Smooth muscle cell (in vitro differentiated cells): Measurements from ENCODE around the gene EPB41L3. TPM values are rescaled to one million over a fixed set of nuclear protein-coding genes. Genes with fewer than 3 reads are reported as not detected.

ENCODE experiments used
- DNase-seq: peaks from one replicate; lab custom pipeline; 2025; ENCODE audit not compliant: unreplicated experiment; lab: John Stamatoyannopoulos, UW
- H2AFZ ChIP-seq: fragments of 200-600 bp; sonication (generic); 2 replicates; pipeline ENCODE4 v1.6.0; 2016; ENCODE audit warnings: antibody characterized with exemption, low read depth, mild to moderate bottlenecking
- H3F3A ChIP-seq: fragments of 200-600 bp; sonication (generic); 2 replicates; pipeline ENCODE4 v1.6.0; 2017; ENCODE audit warnings: antibody characterized with exemption, low read depth
- H3K27ac ChIP-seq: fragments of 200-600 bp; sonication (generic); 2 replicates; pipeline ENCODE4 v1.5.1; 2016; ENCODE audit warnings: low read depth, mild to moderate bottlenecking
- H3K27me3 ChIP-seq: fragments of 200-600 bp; sonication (generic); 2 replicates; pipeline ENCODE4 v1.6.1; 2016; ENCODE audit warnings: low read depth, mild to moderate bottlenecking
- H3K36me3 ChIP-seq: fragments of 200-600 bp; sonication (generic); 2 replicates; pipeline ENCODE4 v1.5.1; 2016; ENCODE audit warnings: low read depth
- H3K4me1 ChIP-seq: fragments of 200-600 bp; sonication (generic); 2 replicates; pipeline ENCODE4 v1.5.1; 2016; ENCODE audit warnings: low read depth
- H3K4me2 ChIP-seq: fragments of 200-600 bp; sonication (generic); 2 replicates; pipeline ENCODE4 v1.6.0; 2016; ENCODE audit warnings: mild to moderate bottlenecking
- H3K4me3 ChIP-seq: fragments of 200-600 bp; sonication (generic); 2 replicates; pipeline ENCODE4 v1.5.1; 2016; ENCODE audit warnings: mild to moderate bottlenecking
- H3K79me2 ChIP-seq: fragments of 200-600 bp; sonication (generic); 2 replicates; pipeline ENCODE4 v1.6.0; 2016; ENCODE audit warnings: low read depth, mild to moderate bottlenecking
- H3K9ac ChIP-seq: fragments of 200-600 bp; sonication (generic); 2 replicates; pipeline ENCODE4 v1.6.0; 2016; ENCODE audit warnings: low read depth
- H3K9me3 ChIP-seq: fragments of 200-600 bp; sonication (generic); replicated peaks from 2 replicates; pipeline ENCODE4 v1.5.1; 2016; ENCODE audit warnings: low read depth
- H4K20me1 ChIP-seq: fragments of 200-600 bp; sonication (generic); 2 replicates; pipeline ENCODE4 v1.6.0; 2016; ENCODE audit warnings: low read depth
- CTCF ChIP-seq: fragments of 200-600 bp; sonication (generic); IDR thresholded peaks from 2 replicates; pipeline ENCODE4 v1.5.1; 2017; ENCODE audit warnings: borderline replicate concordance, mild to moderate bottlenecking, antibody characterized with exemption; ENCODE audit not compliant: insufficient read depth, poor library complexity, severe bottlenecking
- WGBS: methylation state at CpG from one replicate; pipeline ENCODE4 v1.1.7; 2016; ENCODE audit warnings: low lambda C conversion rate; 5-methylcytosine and 5-hydroxymethylcytosine counted together
- polyA plus RNA-seq: library from polyadenylated mRNA; unstranded; fragments of >200 nt; fragmentation: Nextera tagmentation; extraction: Ambion mirVana; gene quantifications from 2 replicates; pipeline ENCODE4 v1.2.1, GENCODE V29; 2016
- total RNA-seq: library from RNA; depleted of rRNA; stranded (reverse); fragments of >200 nt; gene quantifications from 2 replicates; pipeline ENCODE4 v1.2.3, GENCODE V29; 2014

The EPB41L3 gene
- total and polyA plus RNA-seq, 2 experiments from 2014 or later = 11.5 to 26.9 TPM

- no peak overlapping the region for H3K4me2 ChIP-seq
- WGBS = 86% methylated on average over 5 of the region's 5 CpGs
- no peaks in the 10 kb centered on the region for H3K36me3 ChIP-seq
- no peaks in the 10 kb centered on the region for H3F3A ChIP-seq
- DNase-seq = no peak
- no peaks in the 10 kb centered on the region for H4K20me1 ChIP-seq
- no peak overlapping the region for H3K9ac ChIP-seq
- H3K4me1 ChIP-seq = no peaks in the 10 kb centered on the region
- no peaks in the 10 kb centered on the region for H3K27me3 ChIP-seq
- no peak for TF ChIP-seq CTCF
- no peak overlapping the region for H3K27ac ChIP-seq
- H3K79me2 ChIP-seq = no peaks in the 10 kb centered on the region
- no peak overlapping the region for H2AFZ ChIP-seq
- H3K4me3 ChIP-seq = no peak overlapping the region
- H3K9me3 ChIP-seq = no peaks in the 10 kb centered on the region
Observed at GRCh38 chr18:5466256-5466655, 77.5 kb downstream of the EPB41L3 start.

- H3K36me3 ChIP-seq = no peaks in the 10 kb centered on the region
- no peak overlapping the region for H2AFZ ChIP-seq
- H3K4me1 ChIP-seq = no peaks in the 10 kb centered on the region
- no peaks in the 10 kb centered on the region for H3K9me3 ChIP-seq
- H3K4me3 ChIP-seq = no peak overlapping the region
- no peaks in the 10 kb centered on the region for H3F3A ChIP-seq
- no peaks in the 10 kb centered on the region for H4K20me1 ChIP-seq
- H3K27me3 ChIP-seq = no peaks in the 10 kb centered on the region
- TF ChIP-seq CTCF = no peak
- 73% methylated on average over 2 of the region's 2 CpGs for WGBS
- no peak overlapping the region for H3K27ac ChIP-seq
- H3K4me2 ChIP-seq = no peak overlapping the region
- H3K79me2 ChIP-seq = no peaks in the 10 kb centered on the region
- no peak overlapping the region for H3K9ac ChIP-seq
- no peak for DNase-seq
Observed at GRCh38 chr18:5464251-5464650, 79.5 kb downstream of the EPB41L3 start.

GRCh38 chr18:5463831-5464230 lies 80.0 kb downstream of the EPB41L3 start:
- Histone ChIP-seq H3K27ac (no peak overlapping the region), H3K9me3 (no peaks in the 10 kb centered on the region), H3K27me3 (no peaks in the 10 kb centered on the region), H3K9ac (no peak overlapping the region), H2AFZ (no peak overlapping the region), H3K36me3 (no peaks in the 10 kb centered on the region), H3K4me3 (no peak overlapping the region), H3K4me1 (no peaks in the 10 kb centered on the region), H3K79me2 (no peaks in the 10 kb centered on the region), H4K20me1 (no peaks in the 10 kb centered on the region), H3F3A (no peaks in the 10 kb centered on the region), H3K4me2 (no peak overlapping the region)
- WGBS = 96% methylated on average over 8 of the region's 8 CpGs
- TF ChIP-seq CTCF = no peak
- DNase-seq = no peak

- Histone ChIP-seq H2AFZ (no peak overlapping the region), H3K36me3 (no peaks in the 10 kb centered on the region), H3K4me3 (no peak overlapping the region), H3K27me3 (peaks cover under 1% of the 10 kb centered on the region), H3K9me3 (no peaks in the 10 kb centered on the region), H3K4me2 (no peak overlapping the region), H3F3A (no peaks in the 10 kb centered on the region), H3K4me1 (no peaks in the 10 kb centered on the region), H4K20me1 (no peaks in the 10 kb centered on the region), H3K79me2 (no peaks in the 10 kb centered on the region), H3K9ac (no peak overlapping the region), H3K27ac (no peak overlapping the region)
- WGBS = 66% methylated on average over 5 of the region's 5 CpGs
- TF ChIP-seq CTCF = no peak
- DNase-seq = no peak
Observed at GRCh38 chr18:5463390-5463789, 80.4 kb downstream of the EPB41L3 start.
